ENCODE results near the gene CLEC2L. TPM values are rescaled to one million over a fixed set of nuclear protein-coding genes. Genes with fewer than 3 reads are reported as not detected.

CLEC2L gene
- total RNA-seq, 3 donors from 2014 or later = not detected

GRCh38 chr7:139522830-139523198 is 671 bp upstream of the CLEC2L start:
- TF ChIP-seq CTCF (IDR thresholded peaks at IDR 0.05) = no peak
- intact Hi-C loops (cut with DNase I, micrococcal nuclease) = no loop called here
- Histone ChIP-seq H3K9me3 (no peaks in the 10 kb centered on the region), H3K4me1 (ENCODE audit: low read depth) (no peaks in the 10 kb centered on the region), H3K4me3 (no peak overlapping the region), H3K36me3 (ENCODE audit: low read depth) (no peaks in the 10 kb centered on the region)
- ATAC-seq (no peak), DNase-seq (no peak)

GRCh38 chr7:139523968-139524815 is 707 bp downstream of the CLEC2L start:
- intact Hi-C loops (cut with DNase I, micrococcal nuclease) = no loop called here
- DNase-seq (no peak), ATAC-seq (no peak)
- no peaks in the 10 kb centered on the region for H3K9me3 ChIP-seq
- no peaks in the 10 kb centered on the region for H3K4me1 ChIP-seq (ENCODE audit: low read depth)
- no peaks in the 10 kb centered on the region for H3K36me3 ChIP-seq (ENCODE audit: low read depth)
- no peak overlapping the region for H3K4me3 ChIP-seq
- TF ChIP-seq CTCF (IDR thresholded peaks at IDR 0.05) = no peak

GRCh38 chr7:139525239-139525638 is 1.8 kb downstream of the CLEC2L start:
- intact Hi-C loops (cut with DNase I, micrococcal nuclease) = no loop called here
- no peaks in the 10 kb centered on the region for H3K9me3 ChIP-seq
- ATAC-seq (no peak), DNase-seq (no peak)
- no peak overlapping the region for H3K4me3 ChIP-seq
- H3K36me3 ChIP-seq (ENCODE audit: low read depth) = no peaks in the 10 kb centered on the region
- H3K4me1 ChIP-seq (ENCODE audit: low read depth) = no peaks in the 10 kb centered on the region
- TF ChIP-seq CTCF (IDR thresholded peaks at IDR 0.05) = no peak

- no peak overlapping the region for H3K4me3 ChIP-seq
- ATAC-seq (no peak), DNase-seq (no peak)
- intact Hi-C loops (cut with DNase I, micrococcal nuclease) = no loop called here
- no peaks in the 10 kb centered on the region for H3K9me3 ChIP-seq
- H3K36me3 ChIP-seq (ENCODE audit: low read depth) = no peaks in the 10 kb centered on the region
- no peaks in the 10 kb centered on the region for H3K4me1 ChIP-seq (ENCODE audit: low read depth)
- TF ChIP-seq CTCF (IDR thresholded peaks at IDR 0.05) = no peak
Measured at GRCh38 chr7:139525750-139526149, 2.3 kb downstream of the CLEC2L start.

- no peak for TF ChIP-seq CTCF (IDR thresholded peaks at IDR 0.05)
- H3K9me3 ChIP-seq = no peaks in the 10 kb centered on the region
- DNase-seq = no peak
- ATAC-seq = peak; percentile 48
- no peaks in the 10 kb centered on the region for H3K36me3 ChIP-seq (ENCODE audit: low read depth)
- H3K4me3 ChIP-seq = no peak overlapping the region
- intact Hi-C loops (cut with DNase I, micrococcal nuclease) = no loop called here
- no peaks in the 10 kb centered on the region for H3K4me1 ChIP-seq (ENCODE audit: low read depth)
Measured at GRCh38 chr7:139526578-139527544, 3.4 kb downstream of the CLEC2L start.
